T-cell (primary cell): Measurements from ENCODE around the gene TRAPPC2. TPM values are rescaled to one million over a fixed set of nuclear protein-coding genes. Genes with fewer than 3 reads are reported as not detected.

Experiments used
- total RNA-seq, 35 experiments: library from RNA in 6 of 35; stranded (reverse) in 6 of 35; fragments of 120-200 nt in 1 of 35; gene quantifications; one replicate each; pipeline versions ENCODE4 v1.2.1 to v1.2.4 and lab custom pipeline; 2013 to 2026

The TRAPPC2 gene
- total RNA-seq, 5 donors from 2014 or later (not counting 1 experiment from before 2014, with no cell fraction given), result 24.8 to 32.9 (median 29.7) TPM

Other genes starting within 250 kb of the TRAPPC2 start
- under 1 TPM in 2 of 5 donors, not detected in 3; 0.09 to 0.26 TPM for gene EGFL6, start 165.0 kb downstream of the TRAPPC2 start, total RNA-seq
- 10 to 100 TPM in 1 of 5 donors, 1 to 10 TPM in 4; 8.0 to 12.8 (median 9.5) TPM for gene TCEANC, start 81.5 kb downstream of the TRAPPC2 start, total RNA-seq
- 10 to 100 TPM; 12.2 to 27.3 (median 16.4) TPM for gene RAB9A, start 45.5 kb downstream of the TRAPPC2 start, total RNA-seq
- 10 to 100 TPM; 78.8 to 96.8 (median 89.3) TPM for gene OFD1, start 128 bp upstream of the TRAPPC2 start, total RNA-seq
- gene GPM6B, start 82.5 kb upstream of the TRAPPC2 start, total RNA-seq, result under 1 TPM in 2 of 5 donors, not detected in 3; 0.09 to 0.35 TPM